ENCODE measurements around the gene PCDHGB4.
"Not testable (repeated sequence)": the region's sequence is repeated elsewhere in the genome, so short reads cannot be mapped to it uniquely, and the experiment has no call there.

The PCDHGB4 gene

GRCh38 chr5:141384471-141385267 lies 2.8 kb upstream of the PCDHGB4 start:
- DNase-seq (ENCODE audit: low read depth): no peak
- H3K4me3 ChIP-seq (ENCODE audit: low read depth, low read length): no peak overlapping the region
- no peak for TF ChIP-seq CTCF (IDR thresholded peaks at IDR 0.05; ENCODE audit: low read depth, low read length, missing control alignments)

- TF ChIP-seq CTCF (IDR thresholded peaks at IDR 0.05; ENCODE audit: low read depth, low read length, missing control alignments): no peak
- no peak overlapping the region for H3K4me3 ChIP-seq (ENCODE audit: low read depth, low read length)
These were observed 1.2 kb downstream of the PCDHGB4 start for GRCh38 chr5:141388661-141389060.

GRCh38 chr5:141389153-141390042 lies 1.9 kb downstream of the PCDHGB4 start:
- no peak for TF ChIP-seq CTCF (IDR thresholded peaks at IDR 0.05; ENCODE audit: low read depth, low read length, missing control alignments)
- no peak overlapping the region for H3K4me3 ChIP-seq (ENCODE audit: low read depth, low read length)
- DNase-seq (ENCODE audit: low read depth): no peak

More at GRCh38 chr5:141388661-141389060, 1.2 kb downstream of the PCDHGB4 start:
- no peak for DNase-seq (ENCODE audit: low read depth)

- no peak for DNase-seq (ENCODE audit: low read depth)
- TF ChIP-seq CTCF (IDR thresholded peaks at IDR 0.05; ENCODE audit: low read depth, low read length, missing control alignments): peak; percentile 9
- H3K4me3 ChIP-seq (ENCODE audit: low read depth, low read length): no peak within 1 kb of the TSS
These were observed 5.1 kb downstream of the PCDHGB4 start, which contains the start of gene PCDHGA8 for GRCh38 chr5:141392429-141393198. TSS of gene PCDHGA8 (plus strand) at chr5:141392633. CDS start at chr5:141392814, 181 bp downstream.

- DNase-seq (ENCODE audit: low read depth): no peak
- H3K4me3 ChIP-seq (ENCODE audit: low read depth, low read length): no peak overlapping the region
- no peak for TF ChIP-seq CTCF (IDR thresholded peaks at IDR 0.05; ENCODE audit: low read depth, low read length, missing control alignments)
These were observed 5.8 kb downstream of the PCDHGB4 start for GRCh38 chr5:141393267-141393666.

GRCh38 chr5:141394401-141395187 lies 7.1 kb downstream of the PCDHGB4 start:
- not testable (repeated sequence) for DNase-seq (ENCODE audit: low read depth)

More at GRCh38 chr5:141394401-141395187, 7.1 kb downstream of the PCDHGB4 start:
- H3K4me3 ChIP-seq (ENCODE audit: low read depth, low read length): not testable (repeated sequence)

Data from GM12864 (cell line).